Keratinocyte (primary cell): ENCODE results near the gene AHNAK2.

Source experiments
- EZH2 ChIP-seq: IDR thresholded peaks from one replicate; pipeline ENCODE4 v1.6.1; 2012; ENCODE audit warnings: inconsistent platforms, mild to moderate bottlenecking, low read length, moderate library complexity
- TF ChIP-seq, protein P1 (sequence below), 3 experiments: IDR thresholded peaks in 1 of 3; conservative IDR thresholded peaks in 1 of 3; optimal IDR thresholded peaks in 1 of 3; 2 replicates in 2 of 3; 3 replicates in 1 of 3; pipeline versions ENCODE3 to v1.5.1; 2011; ENCODE audit warnings: low read length in 3 of 3, mild to moderate bottlenecking in 3 of 3, moderate library complexity in 2 of 3, control low read depth in 1 of 3, inconsistent platforms in 1 of 3; ENCODE audit not compliant: insufficient read depth in 2 of 3; ENCODE audit errors: extremely low read depth in 1 of 3

DNA sequence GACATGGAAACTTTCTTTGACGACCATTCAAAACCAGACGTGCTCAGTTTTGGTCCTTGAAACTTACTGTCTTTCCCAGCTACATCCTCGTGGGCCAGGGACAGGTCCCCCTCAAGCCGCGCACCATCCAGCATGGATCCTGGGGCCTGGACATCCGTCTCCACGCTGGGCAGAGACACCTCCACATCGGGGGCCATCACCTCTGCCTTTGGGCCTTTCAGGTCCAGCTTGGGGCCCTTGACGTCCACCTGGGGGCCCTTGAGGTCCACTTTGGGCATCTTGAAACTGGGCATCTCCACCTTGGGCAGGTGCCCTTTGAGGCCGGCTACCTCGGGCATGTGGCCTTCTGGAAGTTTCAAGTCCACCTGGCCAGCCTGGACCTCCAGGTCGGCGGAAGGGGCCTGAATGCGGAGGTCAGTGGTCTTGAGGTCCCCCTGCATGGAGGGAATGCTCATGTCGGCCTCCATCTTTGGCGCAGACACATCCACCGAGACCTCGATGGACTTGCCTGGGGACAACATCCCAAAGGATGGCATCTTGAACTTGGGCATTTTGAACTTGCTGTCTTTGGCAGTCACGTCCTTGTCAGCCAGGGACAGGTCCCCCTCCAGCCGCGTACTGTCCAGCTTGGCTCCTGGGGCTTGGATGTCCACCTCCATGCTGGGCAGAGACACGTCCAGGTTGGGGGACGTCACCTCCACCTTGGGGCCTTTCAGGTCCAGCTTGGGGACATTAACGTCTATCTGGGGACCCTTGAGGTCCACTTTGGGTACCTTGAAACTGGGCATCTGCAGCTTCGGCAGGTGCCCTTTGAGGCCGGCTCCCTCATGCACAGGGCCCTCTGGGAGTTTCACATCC lies 36.4 kb downstream of the AHNAK2 start:
- TF ChIP-seq, protein P1, sequence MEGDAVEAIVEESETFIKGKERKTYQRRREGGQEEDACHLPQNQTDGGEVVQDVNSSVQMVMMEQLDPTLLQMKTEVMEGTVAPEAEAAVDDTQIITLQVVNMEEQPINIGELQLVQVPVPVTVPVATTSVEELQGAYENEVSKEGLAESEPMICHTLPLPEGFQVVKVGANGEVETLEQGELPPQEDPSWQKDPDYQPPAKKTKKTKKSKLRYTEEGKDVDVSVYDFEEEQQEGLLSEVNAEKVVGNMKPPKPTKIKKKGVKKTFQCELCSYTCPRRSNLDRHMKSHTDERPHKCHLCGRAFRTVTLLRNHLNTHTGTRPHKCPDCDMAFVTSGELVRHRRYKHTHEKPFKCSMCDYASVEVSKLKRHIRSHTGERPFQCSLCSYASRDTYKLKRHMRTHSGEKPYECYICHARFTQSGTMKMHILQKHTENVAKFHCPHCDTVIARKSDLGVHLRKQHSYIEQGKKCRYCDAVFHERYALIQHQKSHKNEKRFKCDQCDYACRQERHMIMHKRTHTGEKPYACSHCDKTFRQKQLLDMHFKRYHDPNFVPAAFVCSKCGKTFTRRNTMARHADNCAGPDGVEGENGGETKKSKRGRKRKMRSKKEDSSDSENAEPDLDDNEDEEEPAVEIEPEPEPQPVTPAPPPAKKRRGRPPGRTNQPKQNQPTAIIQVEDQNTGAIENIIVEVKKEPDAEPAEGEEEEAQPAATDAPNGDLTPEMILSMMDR (optimal IDR thresholded peaks at IDR 0.05 in 1 of 3, IDR thresholded peaks at IDR 0.05 in 1 of 3, conservative IDR thresholded peaks at IDR 0.05 in 1 of 3; ENCODE audit: extremely low read depth in 1 of 3, insufficient read depth in 2 of 3, low read length in 3 of 3): no peak
- TF ChIP-seq EZH2: no peak
